NCI-H526 (cell line): Measurements from ENCODE around the gene PGLYRP3.
"Not testable (repeated sequence)": the region's sequence is repeated elsewhere in the genome, so short reads cannot be mapped to it uniquely, and the experiment has no call there.

Experiments
- DNase-seq, 2 experiments: peaks; one replicate each; lab custom pipeline; 2025; lab: John Stamatoyannopoulos, UW

PGLYRP3 gene

DNA sequence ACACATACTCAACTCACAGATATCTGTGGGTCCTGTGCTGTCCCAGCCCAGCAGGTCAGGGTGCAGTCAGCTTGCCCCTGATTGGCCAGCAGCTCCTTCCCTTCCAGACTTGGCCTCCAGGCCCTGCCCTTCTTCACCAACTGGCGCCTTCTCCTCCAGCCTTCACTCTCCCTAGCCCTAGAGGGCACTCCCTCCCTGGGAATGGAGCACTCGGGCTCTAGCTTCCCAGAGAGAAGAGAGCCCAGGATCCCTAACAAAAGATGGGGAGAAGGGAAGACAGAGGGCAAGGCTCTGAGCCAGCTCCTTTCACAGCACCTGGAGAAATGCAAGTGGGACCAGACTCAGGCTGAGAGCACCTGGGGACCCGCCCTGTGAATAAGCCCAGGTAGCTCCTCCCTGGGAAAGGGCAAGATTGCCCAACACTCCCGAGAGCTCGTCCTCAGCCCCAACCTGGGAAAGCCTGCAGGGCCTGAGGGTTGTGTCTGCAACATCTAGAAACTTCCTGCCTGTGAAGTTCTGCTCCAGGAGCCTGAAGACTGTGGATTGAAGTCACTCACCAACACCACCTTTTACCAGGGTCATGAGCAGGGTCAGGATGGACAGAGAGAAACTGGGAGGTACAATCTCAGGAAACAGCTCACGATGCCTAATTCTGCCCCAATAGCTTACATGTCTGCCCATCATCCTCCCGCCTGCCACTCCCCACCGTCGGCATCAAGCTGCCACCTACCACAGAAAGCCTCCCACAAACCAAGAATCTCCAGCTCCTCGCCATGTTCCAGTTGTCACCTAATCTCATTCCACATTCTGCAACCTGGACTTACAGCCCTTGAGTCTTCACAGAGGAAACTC lies 36.0 kb upstream of the PGLYRP3 start, which contains the start of gene PGLYRP4:
PGLYRP4 (minus strand) TSS at position 331 of the 852 bp plus-strand sequence. CDS start 909 bp downstream, outside the sequence.
- no peak for DNase-seq

DNA sequence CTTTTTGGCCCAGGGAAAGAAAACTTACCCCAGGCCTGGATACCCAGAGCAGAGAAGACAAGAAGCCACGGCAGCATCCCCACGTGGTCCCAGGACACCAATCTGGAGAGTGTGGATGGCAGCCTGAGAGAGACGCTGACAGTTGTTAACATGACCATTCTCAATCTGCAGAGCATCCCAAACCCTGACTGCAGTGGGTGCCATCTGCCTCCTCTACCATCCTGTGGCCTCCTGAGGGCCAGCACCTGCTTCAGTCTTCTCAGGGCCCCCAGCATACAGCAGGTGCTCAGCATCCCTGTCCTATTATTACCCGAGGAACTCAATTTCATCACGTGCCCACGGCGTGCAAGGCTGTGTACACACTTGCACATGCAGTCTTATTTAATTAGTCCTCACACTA lies 35.1 kb upstream of the PGLYRP3 start:
- DNase-seq = no peak

DNA sequence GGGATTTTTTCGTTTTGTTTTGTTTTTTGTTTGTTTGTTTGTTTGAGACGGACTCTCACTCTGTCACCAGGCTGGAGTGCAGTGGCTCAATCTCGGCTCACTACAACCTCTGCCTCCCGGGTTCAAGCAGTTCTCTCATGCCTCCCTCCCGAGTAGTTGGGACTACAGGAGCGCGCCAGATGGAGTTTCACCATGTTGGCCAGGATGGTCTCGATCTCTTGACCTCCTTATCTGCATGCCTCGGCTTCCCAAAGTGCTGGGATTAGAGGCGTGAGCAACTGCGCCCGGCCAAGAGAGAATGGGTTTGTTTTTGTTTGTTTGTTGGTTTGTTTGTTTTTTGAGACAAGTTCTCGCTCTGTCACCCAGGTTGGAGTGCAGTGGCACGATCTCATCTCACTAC lies 34.3 kb upstream of the PGLYRP3 start:
- DNase-seq = not testable (repeated sequence)

DNA sequence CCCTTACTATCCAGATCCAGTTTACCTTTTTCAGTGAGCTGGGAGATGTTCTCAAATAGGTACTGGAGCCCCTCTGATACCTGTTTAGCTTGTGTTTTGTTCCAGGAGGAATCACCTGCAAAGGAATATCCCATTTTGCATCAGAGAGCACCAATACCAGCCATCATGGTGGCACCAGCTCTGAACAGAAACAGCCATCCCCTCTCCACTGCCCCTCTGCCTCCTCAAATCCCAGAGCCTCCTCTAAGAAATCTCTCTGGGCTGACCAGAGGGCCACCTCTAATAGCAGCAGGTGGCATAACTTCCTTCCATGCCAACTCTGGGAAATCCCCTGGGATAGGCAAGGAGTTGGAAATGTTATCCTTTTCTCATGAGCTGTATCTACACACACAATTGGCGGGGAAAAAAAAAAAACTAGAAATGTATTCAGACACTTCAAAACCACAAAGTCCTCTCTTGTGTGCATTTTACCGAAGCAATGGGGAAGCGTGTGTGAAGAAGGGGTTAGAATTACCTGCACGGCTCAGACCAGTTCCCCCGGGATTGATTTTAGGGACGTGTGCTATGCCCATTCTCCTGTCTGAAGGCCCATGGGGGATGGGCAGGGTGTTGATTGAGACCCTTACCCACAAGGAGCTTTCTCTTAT lies 33.4 kb upstream of the PGLYRP3 start:
- no peak for DNase-seq

DNA sequence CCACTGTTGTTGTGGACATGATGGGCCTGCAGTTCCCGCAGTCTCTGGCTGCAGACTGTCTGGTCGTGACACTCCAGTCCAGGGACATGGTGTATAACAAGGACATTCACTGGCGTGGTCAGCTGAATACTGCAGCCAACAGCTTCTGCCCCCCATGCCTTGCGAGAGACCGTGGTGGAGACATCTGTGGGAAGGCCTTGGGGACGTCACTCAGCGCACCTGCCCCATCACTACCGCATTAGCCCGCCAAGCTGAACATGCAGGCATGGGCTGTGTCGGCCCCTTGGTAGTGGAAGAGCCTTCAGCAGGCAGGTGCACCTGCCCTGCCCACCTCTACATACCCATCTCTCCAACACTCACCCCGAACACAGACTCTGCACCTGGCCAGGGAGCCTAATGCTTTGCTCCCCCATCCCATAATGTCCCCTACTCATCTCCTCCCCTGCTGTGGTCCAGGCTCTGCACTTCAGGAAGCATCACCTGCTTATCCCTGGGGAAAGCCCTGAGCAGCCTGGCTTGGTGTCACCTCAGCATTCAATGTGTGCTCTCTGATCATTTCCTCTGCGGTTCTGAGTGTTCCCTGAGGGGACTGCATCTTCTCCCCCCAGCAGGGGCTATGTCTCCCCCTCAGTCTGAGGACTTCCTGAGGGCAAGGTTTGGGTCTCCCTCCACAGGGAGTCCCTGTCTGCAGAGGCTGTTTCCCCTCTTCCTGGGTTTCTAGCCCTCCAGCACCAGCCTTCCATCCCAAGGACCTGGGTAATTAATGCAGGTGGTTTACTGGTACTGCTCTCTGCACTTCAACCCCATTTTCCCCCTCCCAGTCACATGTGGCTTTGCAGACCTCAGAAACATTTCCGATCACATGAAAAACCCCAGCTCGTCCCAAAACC lies 32.7 kb upstream of the PGLYRP3 start:
- DNase-seq = no peak

DNA sequence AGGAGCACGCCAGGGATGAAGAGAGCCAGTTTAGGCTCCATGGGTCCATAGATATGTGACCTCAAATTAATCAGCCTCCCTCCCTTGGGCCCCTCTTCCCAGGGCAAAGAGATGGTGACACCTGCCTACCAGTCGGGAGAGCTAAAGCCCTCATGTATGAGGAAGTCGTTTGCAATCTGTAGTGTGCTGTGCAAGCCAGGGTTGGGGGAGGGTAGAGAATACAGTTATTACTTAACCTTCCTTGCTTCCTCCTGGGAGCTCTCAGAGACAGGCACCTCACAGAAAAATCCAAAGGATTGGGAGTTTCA lies 31.9 kb upstream of the PGLYRP3 start:
- DNase-seq = no peak

DNA sequence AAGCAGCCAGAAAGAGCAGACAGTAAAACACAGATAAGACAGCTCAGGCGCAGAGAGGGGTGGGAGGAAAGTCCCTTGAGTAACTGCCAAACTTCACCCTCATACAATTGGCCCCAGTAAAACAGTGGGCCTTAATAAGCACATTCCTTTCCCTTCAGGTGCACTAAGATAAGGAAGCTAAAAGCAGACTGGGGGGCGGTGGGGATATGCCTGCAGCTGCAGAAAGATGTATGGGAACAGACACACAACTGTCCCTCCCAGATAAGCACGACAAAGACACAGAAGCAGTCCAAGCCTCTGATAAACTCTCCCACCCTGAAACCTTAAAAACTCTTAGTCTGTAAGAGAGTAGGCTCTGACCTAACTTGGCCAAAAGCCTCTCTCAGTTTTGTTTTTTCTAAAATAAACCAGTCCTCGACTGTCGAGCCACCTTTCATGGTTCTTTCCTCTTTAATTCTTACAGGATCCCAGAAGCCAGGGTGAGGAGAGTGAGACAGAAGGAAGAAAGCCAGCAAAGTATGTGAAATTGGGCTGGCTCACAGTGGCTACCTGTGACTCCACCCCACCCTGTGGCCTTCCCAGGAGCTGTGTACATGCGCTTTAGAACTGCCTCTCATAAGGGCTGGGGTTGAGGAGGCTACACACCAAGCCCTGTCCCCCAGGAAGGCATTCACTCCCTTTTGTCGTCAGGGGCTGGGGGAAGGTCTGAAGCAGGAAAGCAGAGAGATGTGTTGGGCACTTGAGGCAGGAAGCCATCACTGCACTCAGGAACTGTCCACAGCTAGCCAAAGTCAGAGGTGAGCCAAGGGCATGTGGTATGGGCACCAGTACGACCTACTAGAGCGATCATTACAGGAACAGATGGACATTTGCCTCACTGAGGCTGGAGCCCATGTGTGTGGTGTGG lies 31.3 kb upstream of the PGLYRP3 start:
- no peak for DNase-seq

DNA sequence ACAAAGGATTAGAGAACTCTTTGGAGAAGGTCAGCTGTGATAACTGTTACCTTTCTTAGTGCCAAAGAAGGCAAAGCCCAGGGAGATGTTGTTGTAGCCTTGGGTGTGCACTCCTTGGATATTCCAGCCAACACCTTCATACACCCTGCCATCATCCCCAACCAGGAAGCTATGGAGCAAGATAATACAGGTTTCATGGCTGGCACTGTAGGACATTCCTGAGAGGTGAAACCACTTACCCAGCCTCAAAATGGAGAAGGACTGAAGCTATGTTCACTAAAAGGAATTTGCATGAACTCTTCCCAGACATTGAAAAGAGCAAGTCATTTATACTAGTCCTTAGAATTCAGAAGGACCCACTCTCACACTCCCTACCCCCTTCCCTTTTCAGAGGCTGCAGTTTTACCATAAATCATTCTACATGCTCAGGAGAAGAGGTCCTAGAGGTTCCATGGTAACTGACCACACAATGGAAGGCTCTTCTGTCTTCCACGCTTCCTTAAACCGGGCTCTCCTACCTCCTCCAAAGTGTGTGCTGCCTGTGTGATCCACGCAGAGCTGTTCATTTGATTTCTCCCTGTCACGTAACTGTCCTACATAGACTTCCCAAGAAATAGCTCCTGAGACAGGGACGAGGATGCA lies 30.4 kb upstream of the PGLYRP3 start:
- no peak for DNase-seq

DNA sequence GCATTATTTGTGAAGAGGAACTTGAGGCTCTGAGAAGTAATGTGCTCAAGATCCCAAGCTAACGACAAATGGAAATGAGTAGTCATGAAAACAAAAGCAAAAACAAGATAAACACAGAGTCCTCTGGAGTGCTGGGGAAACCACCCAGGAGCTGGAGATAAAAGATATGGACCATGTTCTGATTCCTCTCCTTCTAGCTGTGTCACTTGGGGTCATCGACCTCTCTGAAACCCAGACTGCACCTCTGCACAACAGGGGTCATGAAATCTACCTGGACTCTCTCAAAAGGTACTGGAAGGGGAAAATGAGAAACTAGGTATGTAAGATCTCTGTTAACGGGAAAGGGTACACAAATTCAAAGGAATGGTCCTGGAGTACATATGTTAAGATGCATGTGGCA lies 29.4 kb upstream of the PGLYRP3 start:
- no peak for DNase-seq

DNA sequence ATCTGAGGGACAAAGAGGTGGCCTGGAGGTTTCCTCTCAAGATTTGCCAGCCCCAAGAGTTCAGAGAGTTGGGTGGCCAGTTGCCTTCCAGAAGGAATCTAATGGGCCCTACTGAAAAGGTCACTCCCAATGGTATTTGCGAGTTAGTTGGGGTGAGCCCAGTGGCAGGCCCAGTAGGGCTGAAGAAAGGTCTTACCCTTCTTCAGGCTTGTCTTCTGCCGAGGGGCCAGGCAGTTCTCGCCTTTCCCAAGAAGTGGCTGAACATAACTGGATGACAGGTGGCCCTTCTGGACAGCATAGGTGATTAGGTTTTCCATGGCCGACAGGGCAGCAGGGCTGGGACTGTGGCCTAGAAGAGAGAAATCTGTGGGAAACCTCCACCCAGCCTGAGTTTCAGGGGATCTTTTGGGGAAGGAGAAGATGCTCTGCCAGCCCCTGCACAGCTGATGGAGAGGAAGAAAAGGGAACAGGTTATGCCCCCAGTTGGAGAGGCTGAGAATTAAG lies 28.7 kb upstream of the PGLYRP3 start:
- no peak for DNase-seq

DNA sequence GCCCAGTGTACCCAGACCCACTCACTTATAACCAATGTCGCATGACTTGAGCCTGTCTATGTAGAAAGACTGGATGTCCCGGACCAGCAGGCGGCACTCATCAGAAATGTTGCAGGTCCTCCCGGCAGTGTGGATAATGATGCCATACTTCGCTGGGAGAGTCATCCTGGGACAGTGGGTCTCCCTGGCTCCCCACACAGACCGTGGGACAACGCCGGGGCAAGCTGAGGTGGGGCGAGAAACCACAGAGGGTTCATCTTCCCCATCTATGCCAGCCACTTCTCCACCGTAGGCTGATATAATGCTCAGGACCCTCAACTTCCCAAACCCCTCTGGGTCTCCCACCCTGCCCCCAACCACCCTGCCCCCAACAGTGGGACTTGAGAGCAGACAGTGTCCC lies 27.6 kb upstream of the PGLYRP3 start:
- no peak for DNase-seq

DNA sequence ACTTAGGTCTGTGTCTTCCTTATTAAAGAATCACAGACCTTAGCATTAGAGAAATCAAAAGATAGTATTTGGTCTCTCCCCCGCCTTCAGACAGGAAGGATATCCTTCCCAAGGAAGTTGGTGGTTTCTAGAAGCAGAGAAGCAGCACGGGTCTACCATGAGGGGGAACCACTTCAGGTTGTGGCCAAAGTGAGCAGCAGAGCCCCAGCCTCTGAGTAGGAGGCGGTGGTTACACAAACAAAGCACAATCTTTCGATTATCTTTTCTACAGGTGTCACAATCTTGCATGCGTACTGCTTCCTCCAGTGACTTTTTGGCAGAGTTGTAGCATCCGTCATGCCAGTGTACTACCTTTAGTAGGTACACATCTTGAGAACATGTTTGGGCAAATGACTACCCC lies 27.1 kb upstream of the PGLYRP3 start:
- no peak for DNase-seq

DNA sequence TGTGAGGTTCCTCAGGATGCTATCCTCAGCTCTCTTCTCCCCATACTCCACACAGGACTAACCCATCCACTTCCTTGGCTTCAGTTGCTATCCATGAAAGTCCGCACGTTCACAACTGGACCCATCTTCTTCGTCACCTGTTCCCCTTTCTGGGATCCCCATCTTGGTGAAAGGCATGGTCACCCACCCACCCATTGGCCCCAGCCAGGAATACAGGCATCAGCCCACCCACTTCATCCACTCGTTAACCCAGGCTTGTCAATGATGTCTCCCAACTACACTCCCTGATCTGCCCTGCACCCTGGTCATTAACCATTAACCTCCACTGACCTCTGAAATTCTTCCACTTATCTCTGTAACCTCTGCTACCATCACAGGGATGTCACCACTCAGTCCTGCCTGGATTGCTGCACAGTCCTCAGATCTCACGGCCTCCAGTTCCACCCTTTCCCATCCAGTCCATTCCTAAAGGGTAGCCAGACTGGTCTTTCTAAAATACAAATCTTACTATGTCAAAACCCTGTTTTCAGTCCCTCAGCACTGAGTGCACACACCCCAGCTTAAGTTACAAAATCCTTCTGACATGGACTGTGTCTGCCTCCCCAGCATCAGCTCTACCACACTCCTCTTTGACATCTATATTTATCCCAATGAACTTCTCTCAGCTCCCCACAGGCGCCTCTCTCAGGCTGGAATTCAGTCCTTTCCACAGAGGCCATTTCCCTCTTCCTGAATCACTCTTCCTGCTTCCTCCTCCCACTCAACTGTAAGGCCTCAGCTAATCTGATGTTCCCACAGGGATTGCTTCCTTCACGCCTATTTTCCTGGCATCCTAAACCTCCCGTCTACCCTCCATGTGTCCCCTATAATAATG lies 25.5 kb upstream of the PGLYRP3 start:
- DNase-seq = no peak

DNA sequence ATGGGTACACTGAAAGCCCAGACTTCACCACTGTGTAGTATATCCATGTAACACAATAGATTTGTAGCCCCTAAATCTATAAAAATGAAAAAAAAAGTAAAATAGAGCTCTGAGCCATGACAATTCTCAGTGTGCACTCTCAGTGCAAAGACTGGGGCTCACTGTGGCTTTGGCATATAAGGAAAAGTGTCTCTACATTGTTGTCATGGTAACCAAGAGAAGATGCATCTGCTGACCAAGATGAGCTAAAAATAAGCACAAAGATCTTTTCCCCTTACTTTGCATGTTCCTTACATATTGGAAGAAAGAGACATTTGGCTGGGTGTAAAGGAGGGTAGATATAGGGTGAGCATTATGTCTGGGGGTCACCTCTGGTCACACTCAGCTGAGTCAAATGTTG lies 23.9 kb upstream of the PGLYRP3 start:
- DNase-seq = no peak

DNA sequence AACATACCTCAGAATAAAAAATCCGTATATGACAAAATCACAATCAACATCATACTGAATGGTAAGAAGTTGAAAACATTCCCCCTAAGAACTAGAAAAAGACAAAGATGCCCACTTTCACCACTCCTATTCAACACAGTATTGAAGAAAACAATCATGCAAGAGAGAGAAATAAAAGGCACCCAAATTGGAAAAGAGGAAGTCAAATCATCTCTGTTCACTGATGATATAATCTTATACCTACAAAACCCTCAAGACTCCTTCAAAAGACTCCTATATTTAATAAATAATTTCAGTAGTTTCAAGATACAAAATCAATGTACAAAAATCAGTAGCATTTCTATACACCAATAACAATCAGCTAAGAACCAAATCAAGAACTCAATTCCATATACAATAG lies 21.1 kb upstream of the PGLYRP3 start:
- no peak for DNase-seq

DNA sequence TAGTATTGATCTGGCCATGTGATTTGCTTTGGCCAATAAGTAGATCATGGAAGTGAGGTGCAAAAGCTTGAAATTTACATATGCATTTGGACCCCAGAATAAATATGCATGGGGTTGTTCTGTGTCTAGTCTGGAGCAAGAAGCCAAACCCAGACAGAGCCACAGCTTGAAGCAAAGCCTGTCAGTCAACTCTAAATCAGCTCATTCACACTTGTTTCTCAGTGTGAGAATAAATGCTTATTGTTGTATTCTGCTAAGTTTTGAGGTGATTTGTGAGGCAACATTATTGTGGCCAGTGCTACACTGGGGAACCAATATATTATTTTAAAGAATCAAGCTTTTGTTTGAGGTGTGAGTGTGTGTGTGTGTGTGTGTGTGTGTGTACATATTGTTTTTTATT lies 12.2 kb upstream of the PGLYRP3 start:
- no peak for DNase-seq

DNA sequence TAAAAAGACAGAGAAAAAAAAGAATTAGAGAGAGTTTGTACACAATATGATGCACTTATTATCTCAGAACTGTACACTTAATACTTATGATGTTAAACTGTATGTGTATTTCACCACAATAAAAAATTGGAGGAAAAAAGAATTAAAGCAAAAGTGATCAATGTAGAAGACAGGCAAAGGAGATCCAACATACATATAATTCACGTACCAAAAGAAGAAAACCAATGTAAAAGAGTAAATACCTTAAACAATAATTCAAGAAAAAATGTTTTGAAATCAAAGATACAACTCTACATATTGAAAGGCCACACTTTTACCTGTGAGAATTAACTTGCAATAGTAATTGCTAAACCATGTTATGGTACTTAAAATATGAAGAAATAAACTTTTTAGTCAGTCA lies 9.8 kb upstream of the PGLYRP3 start:
- no peak for DNase-seq

DNA sequence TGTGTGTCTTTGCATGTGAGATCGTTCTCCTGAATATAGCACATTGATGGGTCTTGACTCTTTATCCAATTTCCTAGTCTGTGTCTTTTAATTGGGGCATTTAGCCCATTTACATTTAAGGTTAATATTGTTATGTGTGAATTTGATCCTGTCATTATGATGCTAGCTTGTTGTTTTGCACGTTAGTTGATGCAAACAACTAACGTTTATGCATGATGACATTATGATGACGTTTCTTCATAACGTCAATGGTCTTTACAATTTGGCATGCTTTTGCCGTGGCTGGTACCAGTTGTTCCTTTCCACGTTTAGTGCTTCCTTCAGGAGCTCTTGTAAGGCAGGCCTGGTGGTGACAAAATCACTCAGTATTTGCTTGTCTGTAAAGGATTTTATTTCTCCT lies 5.4 kb upstream of the PGLYRP3 start:
- not testable (repeated sequence) for DNase-seq

DNA sequence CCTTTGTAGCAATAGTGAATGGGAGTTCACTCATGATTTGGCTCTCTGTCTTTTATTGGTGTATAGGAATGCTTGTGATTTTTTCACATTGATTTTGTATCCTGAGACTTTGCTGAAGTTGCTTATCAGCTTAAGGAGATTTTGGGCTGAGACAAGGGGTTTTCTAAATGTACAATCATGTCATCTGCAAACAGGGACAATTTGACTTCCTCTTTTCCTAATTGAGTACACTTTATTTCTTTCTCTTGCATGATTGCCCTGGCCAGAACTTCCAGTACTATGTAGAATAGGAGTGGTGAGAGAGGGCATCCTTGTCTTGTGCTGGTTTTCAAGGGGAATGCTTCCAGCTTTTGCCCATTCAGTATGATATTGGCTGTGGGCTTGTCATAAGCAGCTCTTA lies 3.3 kb upstream of the PGLYRP3 start:
- DNase-seq = not testable (repeated sequence)

DNA sequence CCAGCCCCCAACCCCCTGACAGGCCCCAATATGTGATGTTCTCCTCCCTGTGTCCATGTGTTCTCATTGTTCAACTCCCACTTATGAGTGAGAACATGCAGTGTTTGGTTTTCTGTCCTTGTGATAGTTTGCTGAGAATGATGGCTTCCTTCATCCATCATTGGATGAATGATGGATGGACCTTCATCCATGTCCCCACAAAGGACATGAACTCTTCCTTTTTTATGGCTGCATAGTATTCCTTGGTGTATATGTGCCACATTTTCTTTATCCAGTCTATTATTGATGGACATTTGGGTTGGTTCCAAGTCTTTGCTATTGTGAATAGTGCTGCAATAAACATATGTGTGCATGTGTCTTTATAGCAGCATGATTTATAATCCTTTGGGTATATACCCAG lies 1.6 kb upstream of the PGLYRP3 start:
- not testable (repeated sequence) for DNase-seq
